GM12865 (cell line): ENCODE measurements around the gene EFHC1.
A peak's percentile ranks its signal among the peaks of the same experiment; 100 is the strongest.

ENCODE experiments used
- DNase-seq: peaks from one replicate; pipeline ENCODE4 v3.0.0; 2010; ENCODE audit warnings: low read depth
- H3K4me3 ChIP-seq: 2 replicates; pipeline ENCODE4 v1.5.1; 2011; ENCODE audit warnings: mild to moderate bottlenecking, low read depth, low read length, control low read depth
- CTCF ChIP-seq: IDR thresholded peaks from 2 replicates; pipeline ENCODE4 v1.5.1; 2011; ENCODE audit warnings: low read length, control low read depth, low read depth, inconsistent platforms; ENCODE audit not compliant: insufficient read depth; ENCODE audit errors: missing control alignments

The EFHC1 gene

GRCh38 chr6:52409499-52409898, 10.6 kb upstream of the EFHC1 start:
- H3K4me3 ChIP-seq, result no peak overlapping the region
- no peak for DNase-seq
- TF ChIP-seq CTCF, result no peak

- H3K4me3 ChIP-seq, result no peak overlapping the region
- no peak for DNase-seq
- no peak for TF ChIP-seq CTCF
Observed at GRCh38 chr6:52410979-52411378, 9.2 kb upstream of the EFHC1 start.

- no peak for TF ChIP-seq CTCF
- no peak for DNase-seq
- H3K4me3 ChIP-seq, result no peak overlapping the region
Observed at GRCh38 chr6:52411911-52412310, 8.2 kb upstream of the EFHC1 start.

GRCh38 chr6:52415333-52415732, 4.8 kb upstream of the EFHC1 start:
- H3K4me3 ChIP-seq, result no peak overlapping the region
- no peak for TF ChIP-seq CTCF
- DNase-seq, result peak; percentile 40

GRCh38 chr6:52415917-52416628, 4.1 kb upstream of the EFHC1 start:
- DNase-seq, result no peak
- no peak for TF ChIP-seq CTCF

GRCh38 chr6:52416629-52417151, 3.5 kb upstream of the EFHC1 start:
- peak; percentile 81 for DNase-seq
- H3K4me3 ChIP-seq, result no peak overlapping the region

More at GRCh38 chr6:52415917-52416628, 4.1 kb upstream of the EFHC1 start:
- H3K4me3 ChIP-seq, result no peak overlapping the region

More at GRCh38 chr6:52416629-52417151, 3.5 kb upstream of the EFHC1 start:
- peak; percentile 75 for TF ChIP-seq CTCF
